Astrocyte (in vitro differentiated cells and primary cell): Measurements from ENCODE around the gene TTC33. TPM values are rescaled to one million over a fixed set of nuclear protein-coding genes. Genes with fewer than 3 reads are reported as not detected.

Source experiments
- DNase-seq: peaks from one replicate; pipeline ENCODE4 v3.0.0-alpha.2; 2010; ENCODE audit warnings: low read depth
- FAIRE-seq: peaks from 2 replicates; lab custom pipeline; 2011; peaks lifted over from hg19 to GRCh38; lab: Jason Lieb, UNC
- H2AFZ ChIP-seq: 2 replicates; pipeline ENCODE4 v1.6.0; 2012; ENCODE audit warnings: low read depth, low read length, inconsistent platforms
- H3K27ac ChIP-seq: 2 replicates; pipeline ENCODE4 v1.5.1; 2011; ENCODE audit warnings: low read depth, low read length, inconsistent platforms
- H3K27me3 ChIP-seq: 2 replicates; pipeline ENCODE4 v1.6.0; 2011; ENCODE audit warnings: low read length, inconsistent platforms; ENCODE audit not compliant: insufficient read depth
- H3K36me3 ChIP-seq: 2 replicates; pipeline ENCODE4 v1.5.1; 2011; ENCODE audit warnings: low read length, inconsistent platforms; ENCODE audit not compliant: insufficient read depth
- H3K4me1 ChIP-seq: 2 replicates; pipeline ENCODE4 v1.5.1; 2011; ENCODE audit warnings: low read length, inconsistent platforms; ENCODE audit not compliant: insufficient read depth
- H3K4me2 ChIP-seq: 2 replicates; pipeline ENCODE4 v1.6.0; 2012; ENCODE audit warnings: low read length, inconsistent platforms
- H3K4me3 ChIP-seq: 2 replicates; pipeline ENCODE4 v1.5.1; 2011; ENCODE audit warnings: low read depth, mild to moderate bottlenecking, low read length, inconsistent platforms; ENCODE audit not compliant: insufficient read depth
- H3K79me2 ChIP-seq: 2 replicates; pipeline ENCODE4 v1.6.0; 2012; ENCODE audit warnings: mild to moderate bottlenecking, low read length, inconsistent platforms; ENCODE audit not compliant: insufficient read depth
- H3K9ac ChIP-seq: 2 replicates; pipeline ENCODE4 v1.6.0; 2012; ENCODE audit warnings: mild to moderate bottlenecking, low read length, inconsistent platforms
- H3K9me3 ChIP-seq: 2 replicates; pipeline ENCODE4 v1.5.1; 2012; ENCODE audit warnings: low read depth, mild to moderate bottlenecking, low read length, inconsistent platforms; ENCODE audit not compliant: insufficient read depth
- H4K20me1 ChIP-seq: 2 replicates; pipeline ENCODE4 v1.6.0; 2012; ENCODE audit warnings: low read length, inconsistent platforms; ENCODE audit not compliant: insufficient read depth
- H3K27ac Mint-ChIP-seq: one replicate; pipeline ENCODE4 v1.8.0; 2021; ENCODE audit warnings: mild to moderate bottlenecking, mixed read lengths; ENCODE audit not compliant: unreplicated experiment
- H3K27me3 Mint-ChIP-seq: one replicate; pipeline ENCODE4 v1.8.0; 2021; ENCODE audit warnings: low read depth, mixed read lengths; ENCODE audit not compliant: unreplicated experiment
- H3K36me3 Mint-ChIP-seq: one replicate; pipeline ENCODE4 v1.8.0; 2021; ENCODE audit warnings: low read depth, mixed read lengths; ENCODE audit not compliant: unreplicated experiment
- H3K4me1 Mint-ChIP-seq: one replicate; pipeline ENCODE4 v1.8.0; 2021; ENCODE audit warnings: low read depth, mixed read lengths; ENCODE audit not compliant: unreplicated experiment
- H3K4me3 Mint-ChIP-seq: one replicate; pipeline ENCODE4 v1.8.0; 2021; ENCODE audit warnings: mild to moderate bottlenecking, moderate library complexity, mixed read lengths; ENCODE audit not compliant: unreplicated experiment
- H3K9me3 Mint-ChIP-seq: one replicate; pipeline ENCODE4 v1.8.0; 2021; ENCODE audit warnings: mild to moderate bottlenecking, mixed read lengths; ENCODE audit not compliant: unreplicated experiment
- EZH2 ChIP-seq: IDR thresholded peaks from 2 replicates; pipeline ENCODE4 v1.6.1; 2012; ENCODE audit warnings: mild to moderate bottlenecking, low read length, inconsistent platforms; ENCODE audit not compliant: insufficient read depth
- total RNA-seq: library from RNA; stranded (reverse); gene quantifications from 2 replicates; pipeline ENCODE4 v1.2.1, GENCODE V29; 2021
- TF ChIP-seq, protein P1 (sequence below): IDR thresholded peaks from 2 replicates; pipeline ENCODE4 v1.5.1; 2011; ENCODE audit warnings: low read depth, mild to moderate bottlenecking, inconsistent platforms, low read length, moderate library complexity; ENCODE audit not compliant: insufficient read depth

TTC33 gene
- total RNA-seq, 1 donor from 2014 or later = 13.3 TPM

DNA sequence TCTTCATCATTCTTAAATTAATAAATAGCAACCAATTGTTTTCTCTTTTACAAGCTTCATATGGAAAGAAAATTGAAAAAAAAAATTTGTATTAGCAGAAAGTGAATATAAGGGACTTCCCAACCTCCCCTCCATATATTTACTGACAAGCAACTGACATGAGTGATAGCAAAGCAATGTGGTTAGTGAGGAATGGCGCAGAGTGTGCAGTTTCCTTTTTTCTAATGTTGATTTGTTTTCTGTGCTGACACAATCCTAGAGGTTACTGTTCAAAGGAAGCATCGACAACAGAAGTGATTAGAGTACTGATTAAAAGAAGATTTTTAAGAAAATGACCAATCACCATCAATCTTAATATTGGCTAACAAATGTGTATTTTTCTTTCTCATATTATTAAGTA lies 77.7 kb downstream of the TTC33 start:
- Histone ChIP-seq H3K9ac (no peak overlapping the region), H3K4me2 (peak overlapping the region; percentile 95), H3K79me2 (peaks cover 32% of the 10 kb centered on the region), H3K36me3 (no peaks in the 10 kb centered on the region), H3K4me1 (peaks cover 38% of the 10 kb centered on the region), H3K27ac (peak overlapping the region; percentile 4), H4K20me1 (peaks cover 9% of the 10 kb centered on the region), H3K27me3 (no peaks in the 10 kb centered on the region), H3K9me3 (no peaks in the 10 kb centered on the region), H2AFZ (no peak overlapping the region), H3K4me3 (peak overlapping the region; percentile 79)
- peaks cover 6% of the 10 kb centered on the region for H3K36me3 Mint-ChIP-seq
- peaks cover 4% of the 10 kb centered on the region for H3K9me3 Mint-ChIP-seq
- no peak overlapping the region for H3K27ac Mint-ChIP-seq
- peaks cover 23% of the 10 kb centered on the region for H3K4me1 Mint-ChIP-seq
- TF ChIP-seq, protein P1, sequence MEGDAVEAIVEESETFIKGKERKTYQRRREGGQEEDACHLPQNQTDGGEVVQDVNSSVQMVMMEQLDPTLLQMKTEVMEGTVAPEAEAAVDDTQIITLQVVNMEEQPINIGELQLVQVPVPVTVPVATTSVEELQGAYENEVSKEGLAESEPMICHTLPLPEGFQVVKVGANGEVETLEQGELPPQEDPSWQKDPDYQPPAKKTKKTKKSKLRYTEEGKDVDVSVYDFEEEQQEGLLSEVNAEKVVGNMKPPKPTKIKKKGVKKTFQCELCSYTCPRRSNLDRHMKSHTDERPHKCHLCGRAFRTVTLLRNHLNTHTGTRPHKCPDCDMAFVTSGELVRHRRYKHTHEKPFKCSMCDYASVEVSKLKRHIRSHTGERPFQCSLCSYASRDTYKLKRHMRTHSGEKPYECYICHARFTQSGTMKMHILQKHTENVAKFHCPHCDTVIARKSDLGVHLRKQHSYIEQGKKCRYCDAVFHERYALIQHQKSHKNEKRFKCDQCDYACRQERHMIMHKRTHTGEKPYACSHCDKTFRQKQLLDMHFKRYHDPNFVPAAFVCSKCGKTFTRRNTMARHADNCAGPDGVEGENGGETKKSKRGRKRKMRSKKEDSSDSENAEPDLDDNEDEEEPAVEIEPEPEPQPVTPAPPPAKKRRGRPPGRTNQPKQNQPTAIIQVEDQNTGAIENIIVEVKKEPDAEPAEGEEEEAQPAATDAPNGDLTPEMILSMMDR = no peak
- no peak for TF ChIP-seq EZH2
- FAIRE-seq = no peak
- H3K27me3 Mint-ChIP-seq = peaks cover 20% of the 10 kb centered on the region
- peak overlapping the region; percentile 62 for H3K4me3 Mint-ChIP-seq
- no peak for DNase-seq

DNA sequence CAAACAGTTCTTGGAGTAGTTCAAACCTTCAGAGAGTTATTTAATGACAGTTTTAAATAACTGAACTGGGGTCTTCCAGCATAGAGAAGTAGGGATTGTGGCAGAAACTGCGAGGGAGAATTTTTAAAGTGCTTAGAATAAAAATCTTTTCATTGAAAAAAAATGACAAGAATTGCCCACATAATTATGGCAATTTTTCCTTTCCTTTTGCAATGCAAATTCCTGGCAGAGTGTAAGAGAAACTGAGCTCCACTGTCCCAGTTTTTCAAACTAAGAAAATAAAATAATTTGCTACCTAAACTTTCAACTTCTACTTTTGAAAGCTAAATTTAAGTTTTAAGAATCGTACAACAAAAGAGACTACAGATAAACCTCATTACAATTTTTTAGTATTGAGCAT lies 78.3 kb downstream of the TTC33 start:
- Histone ChIP-seq H3K9ac (peak overlapping the region; percentile 60), H2AFZ (no peak overlapping the region), H3K9me3 (no peaks in the 10 kb centered on the region), H3K79me2 (peaks cover 27% of the 10 kb centered on the region), H4K20me1 (peaks cover 6% of the 10 kb centered on the region), H3K27me3 (no peaks in the 10 kb centered on the region), H3K4me3 (peak overlapping the region; percentile 8), H3K4me2 (peak overlapping the region; percentile 95), H3K4me1 (peaks cover 38% of the 10 kb centered on the region), H3K27ac (peak overlapping the region; percentile 56), H3K36me3 (no peaks in the 10 kb centered on the region)
- peaks cover 20% of the 10 kb centered on the region for H3K27me3 Mint-ChIP-seq
- peaks cover 6% of the 10 kb centered on the region for H3K36me3 Mint-ChIP-seq
- H3K9me3 Mint-ChIP-seq = peaks cover 4% of the 10 kb centered on the region
- peak overlapping the region; percentile 90 for H3K27ac Mint-ChIP-seq
- DNase-seq (no peak), FAIRE-seq (no peak)
- H3K4me1 Mint-ChIP-seq = peaks cover 19% of the 10 kb centered on the region
- peak overlapping the region; percentile 62 for H3K4me3 Mint-ChIP-seq
- no peak for TF ChIP-seq EZH2
- TF ChIP-seq, protein P1 = no peak

GRCh38 chr5:40676613-40677343 lies 79.0 kb downstream of the TTC33 start:
- H3K36me3 ChIP-seq = no peaks in the 10 kb centered on the region
- no peaks in the 10 kb centered on the region for H3K9me3 ChIP-seq
- H3K27me3 ChIP-seq = no peaks in the 10 kb centered on the region
- H3K27ac Mint-ChIP-seq = peak overlapping the region; percentile 90
- H3K4me3 ChIP-seq = peak overlapping the region; percentile 8
- peak overlapping the region; percentile 95 for H3K4me2 ChIP-seq
- peak overlapping the region; percentile 11 for H3K4me3 Mint-ChIP-seq
- TF ChIP-seq, protein P1 = no peak
- TF ChIP-seq EZH2 = no peak
- peaks cover under 1% of the 10 kb centered on the region for H3K36me3 Mint-ChIP-seq
- DNase-seq (peak; percentile 85), FAIRE-seq (no peak)
- peak overlapping the region; percentile 56 for H3K27ac ChIP-seq
- peaks cover under 1% of the 10 kb centered on the region for H3K9me3 Mint-ChIP-seq
- peak overlapping the region; percentile 60 for H3K9ac ChIP-seq
- no peaks in the 10 kb centered on the region for H4K20me1 ChIP-seq
- H3K79me2 ChIP-seq = peaks cover 20% of the 10 kb centered on the region
- H2AFZ ChIP-seq = no peak overlapping the region
- H3K4me1 Mint-ChIP-seq = peaks cover 15% of the 10 kb centered on the region
- H3K4me1 ChIP-seq = peaks cover 33% of the 10 kb centered on the region
- H3K27me3 Mint-ChIP-seq = peaks cover 15% of the 10 kb centered on the region
